Duodenal mucosa (tissue), 2 donors: ENCODE data around the gene FAM168B.
"Not testable (repeated sequence)": the region's sequence is repeated elsewhere in the genome, so short reads cannot be mapped to it uniquely, and the experiment has no call there.

Source experiments
- H3K27ac ChIP-seq: one replicate; pipeline ENCODE4 v1.7.0; 2013; ENCODE audit warnings: low read depth, low read length
- H3K27me3 ChIP-seq, 2 donors: one replicate each; pipeline ENCODE4 v1.7.0; 2013; ENCODE audit warnings: low read length in 2 of 2, control low read depth in 1 of 2; ENCODE audit not compliant: insufficient read depth in 2 of 2, control insufficient read depth in 1 of 2
- H3K36me3 ChIP-seq, 2 donors: one replicate each; pipeline ENCODE4 v1.7.0; 2013; ENCODE audit warnings: low read length in 2 of 2, control low read depth in 1 of 2; ENCODE audit not compliant: insufficient read depth in 2 of 2, control insufficient read depth in 1 of 2
- H3K4me1 ChIP-seq, 2 donors: one replicate each; pipeline ENCODE4 v1.7.0; 2013; ENCODE audit warnings: low read length in 2 of 2, control low read depth in 1 of 2; ENCODE audit not compliant: insufficient read depth in 2 of 2, control insufficient read depth in 1 of 2
- H3K4me3 ChIP-seq, 2 donors: one replicate each; pipeline ENCODE4 v1.7.0; 2013; ENCODE audit warnings: low read length in 2 of 2, low read depth in 1 of 2
- H3K9ac ChIP-seq, 2 donors: one replicate each; pipeline ENCODE4 v1.7.0; 2013; ENCODE audit warnings: low read length in 2 of 2, low read depth in 1 of 2
- H3K9me3 ChIP-seq, 2 donors: one replicate each; pipeline ENCODE4 v1.7.0; 2013; ENCODE audit warnings: low read length in 2 of 2, control low read depth in 1 of 2; ENCODE audit not compliant: control insufficient read depth in 1 of 2

The FAM168B gene

GRCh38 chr2:131077182-131077846, 15.9 kb downstream of the FAM168B start:
- Histone ChIP-seq H3K9ac (no peak overlapping the region), H3K4me3 (no peak overlapping the region), H3K27me3 (no peaks in the 10 kb centered on the region)

GRCh38 chr2:131076707-131077106, 16.6 kb downstream of the FAM168B start:
- H3K27me3 ChIP-seq: no peaks in the 10 kb centered on the region
- H3K36me3 ChIP-seq: peaks cover 27 to 86% of the 10 kb centered on the region in 2 donors
- peaks cover 7 to 12% of the 10 kb centered on the region in 2 donors for H3K4me1 ChIP-seq
- no peak overlapping the region for H3K27ac ChIP-seq
- H3K4me3 ChIP-seq: no peak overlapping the region
- no peak overlapping the region for H3K9ac ChIP-seq
- no peaks in the 10 kb centered on the region for H3K9me3 ChIP-seq

More at GRCh38 chr2:131077182-131077846, 15.9 kb downstream of the FAM168B start:
- no peaks in the 10 kb centered on the region for H3K9me3 ChIP-seq
- no peak overlapping the region for H3K27ac ChIP-seq
- H3K4me1 ChIP-seq: peaks cover 7 to 12% of the 10 kb centered on the region in 2 donors
- peaks cover 31 to 86% of the 10 kb centered on the region in 2 donors for H3K36me3 ChIP-seq

- Histone ChIP-seq H3K4me1 (peaks cover 7 to 12% of the 10 kb centered on the region in 2 donors), H3K36me3 (peaks cover 30 to 86% of the 10 kb centered on the region in 2 donors)
- not testable (repeated sequence) for H3K27ac ChIP-seq, H3K9ac ChIP-seq, H3K27me3 ChIP-seq, H3K4me3 ChIP-seq, H3K9me3 ChIP-seq
Measured at GRCh38 chr2:131075578-131075977, 17.7 kb downstream of the FAM168B start.

- H3K9ac ChIP-seq, H3K4me3 ChIP-seq, H3K4me1 ChIP-seq, H3K9me3 ChIP-seq, H3K27me3 ChIP-seq, H3K27ac ChIP-seq: not testable (repeated sequence)
- H3K36me3 ChIP-seq: peaks cover 16 to 60% of the 10 kb centered on the region in 2 donors
Measured at GRCh38 chr2:131068172-131068571, 25.1 kb downstream of the FAM168B start.

- no peaks in the 10 kb centered on the region for H3K27me3 ChIP-seq
- no peak overlapping the region for H3K4me3 ChIP-seq
- H3K36me3 ChIP-seq: peaks cover 18 to 60% of the 10 kb centered on the region in 2 donors
- H3K9ac ChIP-seq: no peak overlapping the region
- no peaks in the 10 kb centered on the region for H3K9me3 ChIP-seq
- H3K27ac ChIP-seq: no peak overlapping the region
- no peaks in the 10 kb centered on the region for H3K4me1 ChIP-seq
Measured at GRCh38 chr2:131067465-131068125, 25.7 kb downstream of the FAM168B start.

- no peaks in the 10 kb centered on the region for H3K9me3 ChIP-seq
- no peaks in the 10 kb centered on the region for H3K27me3 ChIP-seq
- H3K27ac ChIP-seq: no peak overlapping the region
- H3K9ac ChIP-seq: no peak overlapping the region
- no peaks in the 10 kb centered on the region for H3K4me1 ChIP-seq
- H3K36me3 ChIP-seq: peaks cover 5 to 51% of the 10 kb centered on the region in 2 donors
- no peak overlapping the region for H3K4me3 ChIP-seq
Measured at GRCh38 chr2:131064589-131065512, 28.4 kb downstream of the FAM168B start.

GRCh38 chr2:131063501-131064283, 29.6 kb downstream of the FAM168B start:
- H3K9me3 ChIP-seq: no peaks in the 10 kb centered on the region
- peaks cover 12 to 52% of the 10 kb centered on the region in 2 donors for H3K36me3 ChIP-seq
- peaks cover 0 to 3% of the 10 kb centered on the region in 2 donors for H3K4me1 ChIP-seq
- H3K9ac ChIP-seq: no peak overlapping the region
- no peak overlapping the region for H3K27ac ChIP-seq
- H3K4me3 ChIP-seq: no peak overlapping the region
- H3K27me3 ChIP-seq: no peaks in the 10 kb centered on the region

- Histone ChIP-seq H3K4me1 (peaks cover 0 to 3% of the 10 kb centered on the region in 2 donors), H3K9me3 (no peaks in the 10 kb centered on the region), H3K9ac (no peak overlapping the region), H3K27me3 (no peaks in the 10 kb centered on the region), H3K27ac (no peak overlapping the region), H3K4me3 (no peak overlapping the region), H3K36me3 (peaks cover 32 to 75% of the 10 kb centered on the region in 2 donors)
Measured at GRCh38 chr2:131058920-131059319, 34.3 kb downstream of the FAM168B start.

GRCh38 chr2:131058214-131058843, 34.9 kb downstream of the FAM168B start:
- Histone ChIP-seq H3K27me3 (no peaks in the 10 kb centered on the region), H3K9me3 (no peaks in the 10 kb centered on the region), H3K27ac (no peak overlapping the region), H3K9ac (no peak overlapping the region), H3K4me3 (no peak overlapping the region), H3K4me1 (peaks cover 0 to 3% of the 10 kb centered on the region in 2 donors), H3K36me3 (peaks cover 32 to 78% of the 10 kb centered on the region in 2 donors)
